Measurements from ENCODE around the gene HSP90B1.

The HSP90B1 gene

DNA sequence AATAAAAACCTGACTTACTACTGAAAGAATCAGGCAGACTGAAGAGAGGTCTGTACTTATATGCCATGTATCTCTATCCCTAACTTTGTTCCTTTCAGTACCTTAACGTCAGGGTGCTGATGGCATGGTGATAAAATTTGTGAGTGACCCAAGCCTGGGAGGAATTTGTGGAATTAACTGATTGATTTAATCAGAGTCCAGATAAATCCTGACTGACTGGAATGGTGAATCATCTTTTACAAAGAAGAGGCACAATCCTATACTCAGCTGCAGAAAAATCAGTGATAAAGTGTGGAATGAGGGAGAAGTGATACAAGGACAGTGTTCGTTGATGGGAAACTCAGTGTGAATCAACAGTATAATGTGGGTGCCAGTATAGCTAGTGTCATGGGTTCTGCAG is 39.2 kb downstream of the HSP90B1 start:
- DNase-seq (ENCODE audit: low read depth in 3 of 3, low spot score in 1 of 3) = no peak

DNA sequence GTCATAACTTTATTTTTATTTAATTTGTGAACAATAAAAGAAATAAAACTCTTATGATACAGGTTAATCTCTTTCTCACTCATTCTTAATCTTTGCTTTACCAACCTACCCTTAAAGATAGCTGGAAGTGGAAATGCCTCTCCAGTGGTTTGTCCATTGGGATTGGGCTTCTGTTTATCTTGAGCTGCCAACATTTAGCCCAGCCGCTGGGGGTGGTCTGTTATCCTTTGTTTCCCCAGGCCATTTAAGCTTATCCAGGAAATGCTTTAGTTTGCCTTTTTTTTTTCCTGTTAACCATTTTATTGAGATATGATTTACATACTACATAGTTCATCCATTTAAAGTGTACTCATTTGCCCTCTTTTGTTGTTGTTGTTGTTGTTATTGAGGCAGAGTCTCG is 43.7 kb downstream of the HSP90B1 start:
- DNase-seq (ENCODE audit: low read depth in 3 of 3, low spot score in 1 of 3) = no peak

DNA sequence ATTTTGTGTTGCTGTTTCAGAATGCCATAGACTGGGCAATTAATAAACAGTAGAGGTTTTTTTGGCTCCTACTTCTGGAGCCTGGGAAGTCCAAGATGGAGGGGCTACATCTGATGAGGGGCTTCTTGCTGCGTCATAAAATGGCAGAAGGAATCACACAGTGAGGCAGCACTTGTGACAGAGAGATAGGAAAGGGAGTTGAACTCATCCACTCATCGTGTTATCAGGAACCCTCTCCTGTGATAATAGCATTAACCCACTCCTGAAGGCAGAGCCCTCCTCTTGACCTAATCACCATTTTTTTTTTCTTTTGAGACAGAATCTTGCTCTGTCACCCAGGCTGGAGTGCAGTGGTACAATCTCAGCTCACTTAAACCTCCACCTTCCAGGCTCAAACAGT is 45.2 kb downstream of the HSP90B1 start:
- DNase-seq (ENCODE audit: low read depth in 3 of 3, low spot score in 1 of 3) = no peak

DNA sequence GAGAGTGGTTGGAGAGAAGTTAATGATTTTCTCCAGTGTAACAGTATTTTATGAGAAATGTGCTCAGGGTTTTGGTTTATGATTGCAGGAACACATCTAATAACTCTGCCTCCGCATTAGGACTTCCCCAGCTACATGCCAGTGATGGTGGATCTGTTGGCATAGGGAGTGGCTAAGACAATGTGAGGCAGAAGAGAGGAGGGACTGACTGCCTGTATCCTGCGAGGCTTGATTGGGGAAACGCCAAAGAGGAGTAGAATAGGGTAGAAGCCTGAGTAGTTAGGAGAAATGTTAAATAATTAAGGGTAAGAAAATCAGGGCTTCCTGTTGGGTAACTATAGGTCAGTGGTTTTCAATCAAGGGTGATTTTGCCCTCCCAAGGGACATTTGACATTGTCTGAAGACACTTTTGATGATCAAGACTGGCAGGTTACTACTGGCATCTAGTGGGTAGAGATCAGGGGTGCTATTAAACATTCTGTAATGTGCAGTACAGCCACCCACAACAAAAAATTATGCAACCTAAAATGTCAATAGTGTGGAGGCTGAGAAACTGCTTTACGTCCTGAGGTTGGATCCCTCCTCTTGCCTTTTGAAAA is 48.3 kb downstream of the HSP90B1 start:
- no peak for DNase-seq (ENCODE audit: low read depth in 3 of 3, low spot score in 1 of 3)

DNA sequence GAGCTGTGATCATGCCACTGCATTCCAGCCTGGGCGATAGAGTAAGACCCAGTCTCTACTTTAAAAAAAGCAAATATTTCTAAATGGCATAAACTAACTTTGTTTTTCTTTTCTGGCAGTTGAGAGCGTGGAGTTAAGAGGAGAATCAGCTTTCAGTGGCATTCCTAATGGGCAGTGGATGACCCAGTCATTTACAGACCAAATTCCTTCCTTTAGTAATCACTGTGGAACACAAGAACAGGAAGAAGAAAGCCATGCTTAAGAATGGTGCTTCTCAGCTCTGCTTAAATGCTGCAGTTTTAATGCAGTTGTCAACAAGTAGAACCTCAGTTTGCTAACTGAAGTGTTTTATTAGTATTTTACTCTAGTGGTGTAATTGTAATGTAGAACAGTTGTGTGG is 56.6 kb downstream of the HSP90B1 start:
- DNase-seq (ENCODE audit: low read depth in 3 of 3, low spot score in 1 of 3) = no peak

GRCh38 chr12:103994235-103994634 is 64.0 kb downstream of the HSP90B1 start:
- DNase-seq (ENCODE audit: low read depth in 3 of 3, low spot score in 1 of 3) = no peak

GRCh38 chr12:103996595-103996994 is 66.4 kb downstream of the HSP90B1 start:
- no peak for DNase-seq (ENCODE audit: low read depth in 3 of 3, low spot score in 1 of 3)

- DNase-seq (ENCODE audit: low read depth in 3 of 3, low spot score in 1 of 3) = no peak
Observed at GRCh38 chr12:103997286-103997900, 67.2 kb downstream of the HSP90B1 start.
